Natural killer cell (primary cell): ENCODE data around the gene RBM33. TPM values are rescaled to one million over a fixed set of nuclear protein-coding genes. Genes with fewer than 3 reads are reported as not detected.
A peak's percentile ranks its signal among the peaks of the same experiment; 100 is the strongest.

ENCODE experiments used
- ATAC-seq, 3 donors: fragments of 150-1000 bp in 2 of 3; fragments of 200-7000 bp in 1 of 3; cut with Tn5 transposase; 1 replicate in 1 of 3; 2 replicates in 2 of 3; pipeline ENCODE4 v1.10.0; 2021; ENCODE audit warnings: mild to moderate bottlenecking in 2 of 3, moderate library complexity in 2 of 3
- DNase-seq, 2 donors: peaks; one replicate each; pipeline versions ENCODE4 v3.0.0 to v3.0.0-alpha.2; 2013 to 2021; ENCODE audit warnings: mixed read lengths in 1 of 2
- H3K27ac ChIP-seq: one replicate; pipeline ENCODE4 v1.5.1; 2013; ENCODE audit warnings: mild to moderate bottlenecking, low read length
- H3K27me3 ChIP-seq: one replicate; pipeline ENCODE4 v1.6.1; 2013; ENCODE audit warnings: low read length; ENCODE audit not compliant: control insufficient read depth, insufficient read depth
- H3K36me3 ChIP-seq: one replicate; pipeline ENCODE4 v1.6.1; 2013; ENCODE audit warnings: low read length; ENCODE audit not compliant: control insufficient read depth, insufficient read depth
- H3K4me1 ChIP-seq: one replicate; pipeline ENCODE4 v1.6.1; 2013; ENCODE audit warnings: low read length; ENCODE audit not compliant: control insufficient read depth, insufficient read depth
- H3K4me3 ChIP-seq: one replicate; pipeline ENCODE4 v1.5.1; 2013; ENCODE audit warnings: low read length
- H3K9me3 ChIP-seq: one replicate; pipeline ENCODE4 v1.6.1; 2013; ENCODE audit warnings: low read length; ENCODE audit not compliant: control insufficient read depth, insufficient read depth
- H3K27ac Mint-ChIP-seq, 2 donors: one replicate each; pipeline ENCODE4 v1.8.0; 2022; ENCODE audit warnings: mild to moderate bottlenecking in 2 of 2, mixed read lengths in 2 of 2, moderate library complexity in 1 of 2
- H3K27me3 Mint-ChIP-seq, 2 donors: one replicate each; pipeline ENCODE4 v1.8.0; 2022; ENCODE audit warnings: low read depth in 2 of 2, mixed read lengths in 2 of 2
- H3K36me3 Mint-ChIP-seq: one replicate; pipeline ENCODE4 v1.8.0; 2022; ENCODE audit warnings: mixed read lengths
- H3K4me1 Mint-ChIP-seq, 2 donors: one replicate each; pipeline ENCODE4 v1.8.0; 2022; ENCODE audit warnings: mixed read lengths in 2 of 2
- H3K4me3 Mint-ChIP-seq: one replicate; pipeline ENCODE4 v1.8.0; 2022; ENCODE audit warnings: mild to moderate bottlenecking, moderate library complexity, mixed read lengths
- H3K9me3 Mint-ChIP-seq, 2 donors: one replicate each; pipeline ENCODE4 v1.8.0; 2022; ENCODE audit warnings: mixed read lengths in 2 of 2
- CTCF ChIP-seq: fragments of 200-600 bp; IDR thresholded peaks from one replicate; pipeline ENCODE4 v1.8.0; 2022; ENCODE audit warnings: antibody characterized with exemption
- WGBS: methylation state at CpG from one replicate; pipeline ENCODE4 v1.1.7; 2013; ENCODE audit warnings: missing lambda C conversion rate; ENCODE audit not compliant: insufficient coverage; 5-methylcytosine and 5-hydroxymethylcytosine counted together
- intact Hi-C: fragments of 100-400 bp; cut with micrococcal nuclease; formaldehyde crosslinking; loops from one replicate; pipeline ENCODE4 v1.14.2; 2022
- total RNA-seq, 4 donors: library from RNA; stranded (reverse); fragments of 120-200 nt in 1 of 4; gene quantifications; one replicate each; pipeline versions ENCODE4 v1.2.3 to v1.2.4, GENCODE V29; 2013 to 2022

RBM33 gene
- total RNA-seq, 3 donors from 2014 or later (not counting 1 experiment from before 2014, with no cell fraction given) = 161 to 182 (median 182) TPM

DNA sequence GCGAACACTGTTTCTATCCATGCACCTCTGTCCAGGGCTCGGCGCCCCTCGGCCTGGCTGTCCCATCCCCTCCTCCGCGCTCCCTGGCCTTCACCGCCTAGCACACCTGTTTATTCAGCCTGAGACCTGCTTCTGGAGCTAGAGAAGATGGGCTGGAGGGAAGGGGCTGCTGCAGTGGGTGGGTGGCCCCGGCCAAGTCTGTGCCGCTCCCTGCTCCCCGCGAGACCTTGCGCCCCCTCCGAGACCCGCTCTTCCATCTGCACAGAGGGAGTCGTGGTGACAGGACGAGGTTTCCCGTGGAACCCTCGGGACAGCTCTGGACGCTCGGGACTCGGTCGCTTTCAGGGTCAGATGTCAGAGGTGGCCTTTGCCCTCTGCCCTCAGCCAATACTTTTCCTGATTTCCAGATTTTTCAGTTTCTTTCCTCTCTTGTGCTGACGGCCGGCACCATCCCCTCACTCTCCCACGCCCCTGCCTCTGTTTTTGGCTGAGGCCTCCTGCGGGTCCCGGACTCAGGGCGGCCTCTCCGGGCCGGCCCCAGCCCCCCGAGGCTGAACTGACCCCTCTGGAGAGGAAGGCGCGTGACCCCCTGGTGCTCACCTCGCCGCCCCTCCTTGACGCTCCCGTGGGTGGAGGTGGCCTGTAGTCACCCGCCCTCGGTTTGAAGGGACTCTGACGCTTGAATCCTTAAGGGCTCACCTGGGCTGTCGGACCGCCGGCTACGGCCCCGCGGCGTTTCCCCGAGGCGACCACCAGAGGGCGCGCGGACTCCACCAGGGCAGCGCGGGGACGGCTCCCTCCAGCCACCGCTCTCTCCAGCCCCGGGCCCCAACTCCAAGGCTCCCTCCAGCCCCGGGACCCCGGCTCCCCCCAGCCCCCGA is 152.2 kb downstream of the RBM33 start:
- intact Hi-C loops = loop anchor here (10.0 kb wide), 1 partner anchor 1028 kb away; no protein-coding TSS in a partner anchor
- Mint-ChIP-seq H3K9me3 (no peaks in the 10 kb centered on the region), H3K36me3 (no peaks in the 10 kb centered on the region), H3K27ac (no peak overlapping the region), H3K27me3 (peaks cover 21 to 34% of the 10 kb centered on the region in 2 donors), H3K4me3 (no peak overlapping the region), H3K4me1 (peaks cover 0 to 7% of the 10 kb centered on the region in 2 donors)
- peak; percentile 90 for TF ChIP-seq CTCF
- Histone ChIP-seq H3K4me3 (no peak overlapping the region), H3K9me3 (no peaks in the 10 kb centered on the region), H3K27me3 (peaks cover 2% of the 10 kb centered on the region), H3K36me3 (no peaks in the 10 kb centered on the region), H3K4me1 (peaks cover 7% of the 10 kb centered on the region), H3K27ac (no peak overlapping the region)
- peak; percentile 64 to 72 for DNase-seq
- WGBS = 33% methylated on average over 60 of the region's 60 CpGs
- peak; percentile 63 to 95 (median 72) for ATAC-seq

- Mint-ChIP-seq H3K27ac (no peak overlapping the region), H3K27me3 (peaks cover 24 to 42% of the 10 kb centered on the region in 2 donors), H3K9me3 (no peaks in the 10 kb centered on the region), H3K36me3 (no peaks in the 10 kb centered on the region), H3K4me1 (peaks cover 0 to 7% of the 10 kb centered on the region in 2 donors), H3K4me3 (no peak overlapping the region)
- H3K36me3 ChIP-seq = no peaks in the 10 kb centered on the region
- H3K9me3 ChIP-seq = no peaks in the 10 kb centered on the region
- no peak for DNase-seq
- no peak overlapping the region for H3K27ac ChIP-seq
- WGBS = 74% methylated on average over 36 of the region's 38 CpGs
- H3K4me1 ChIP-seq = peaks cover 7% of the 10 kb centered on the region
- H3K4me3 ChIP-seq = no peak overlapping the region
- ATAC-seq = peak in 1 of 3 donors; percentile 33
- peak; percentile 28 for TF ChIP-seq CTCF
- intact Hi-C loops = loop anchor here (10.0 kb wide), 1 partner anchor 1027 kb away; no protein-coding TSS in a partner anchor
- H3K27me3 ChIP-seq = peaks cover 2% of the 10 kb centered on the region
Measured at GRCh38 chr7:155797262-155798250, 153.1 kb downstream of the RBM33 start.

DNA sequence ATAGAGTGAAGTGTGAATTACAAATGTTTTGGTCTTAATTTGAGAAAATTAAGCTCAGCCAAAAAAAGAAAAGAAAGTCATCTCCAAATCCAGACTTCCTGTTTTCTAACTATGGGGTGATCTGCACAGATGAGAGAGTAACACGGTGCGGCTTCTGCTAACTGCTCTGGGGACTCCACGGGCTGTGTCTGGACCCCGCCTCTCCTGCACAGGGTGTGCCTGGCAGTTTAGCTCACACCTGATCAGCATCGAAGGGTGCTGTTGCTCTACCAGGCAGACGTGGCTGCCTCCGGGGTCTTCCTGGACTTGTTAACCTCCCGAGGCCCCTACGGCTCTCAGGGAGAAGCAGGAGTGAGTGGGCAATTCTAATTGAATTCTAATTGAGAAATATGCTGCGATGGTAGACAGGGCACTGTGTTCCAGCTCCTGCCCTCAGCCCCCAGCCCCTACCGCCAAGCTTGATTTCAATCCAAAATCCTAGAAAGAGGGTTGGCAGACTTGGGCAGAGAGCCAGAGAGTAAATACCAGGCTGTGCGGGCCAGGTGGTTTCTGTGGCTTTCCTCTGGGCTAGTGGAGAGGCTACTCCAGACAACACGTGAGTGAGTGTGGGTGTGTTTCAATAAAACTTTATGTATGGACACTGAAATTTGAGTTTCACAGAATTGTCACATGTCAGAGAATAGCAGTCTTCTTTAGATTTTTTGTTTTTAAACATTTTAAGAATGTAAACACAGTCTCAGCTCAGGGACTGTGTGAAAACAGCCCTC is 154.4 kb downstream of the RBM33 start:
- no peak overlapping the region for H3K27ac Mint-ChIP-seq
- peaks cover 12% of the 10 kb centered on the region for H3K4me1 ChIP-seq
- H3K9me3 Mint-ChIP-seq = no peaks in the 10 kb centered on the region
- H3K27me3 Mint-ChIP-seq = peaks cover 31 to 43% of the 10 kb centered on the region in 2 donors
- peaks cover 4% of the 10 kb centered on the region for H3K27me3 ChIP-seq
- ATAC-seq (no peak), DNase-seq (no peak)
- WGBS = 16% methylated on average over 13 of the region's 13 CpGs
- no peak overlapping the region for H3K27ac ChIP-seq
- no peaks in the 10 kb centered on the region for H3K36me3 Mint-ChIP-seq
- intact Hi-C loops = loop anchor here (10.0 kb wide), 1 partner anchor 1026 kb away; no protein-coding TSS in a partner anchor
- H3K4me3 Mint-ChIP-seq = no peak overlapping the region
- H3K36me3 ChIP-seq = no peaks in the 10 kb centered on the region
- H3K4me1 Mint-ChIP-seq = peaks cover 0 to 7% of the 10 kb centered on the region in 2 donors
- TF ChIP-seq CTCF = no peak
- H3K9me3 ChIP-seq = no peaks in the 10 kb centered on the region
- no peak overlapping the region for H3K4me3 ChIP-seq
